Subcutaneous adipose tissue (tissue), 4 donors: Measurements from ENCODE around the gene IQCH. TPM values are rescaled to one million over a fixed set of nuclear protein-coding genes. Genes with fewer than 3 reads are reported as not detected.

Experiments
- CTCF ChIP-seq: fragments of 450-650 bp; IDR thresholded peaks from one replicate; pipeline ENCODE4 v1.5.1; 2016; ENCODE audit warnings: low read depth, mild to moderate bottlenecking, control low read depth, antibody characterized with exemption, moderate library complexity
- total RNA-seq, 4 donors: library from RNA; depleted of rRNA; stranded (reverse); fragments of >200 nt; gene quantifications; one replicate each; pipeline ENCODE4 v1.1.0, GENCODE V29; 2016

Gene IQCH
- total RNA-seq, 4 donors from 2014 or later: 0.51 to 1.5 (median 0.88) TPM; not detected in 1

GRCh38 chr15:67510597-67511190 is 256.1 kb downstream of the IQCH start:
- no peak for TF ChIP-seq CTCF

GRCh38 chr15:67511606-67512005 is 257.0 kb downstream of the IQCH start:
- TF ChIP-seq CTCF: no peak

- TF ChIP-seq CTCF: no peak
Measured at GRCh38 chr15:67512140-67512539, 257.6 kb downstream of the IQCH start.

GRCh38 chr15:67512933-67513714 is 258.5 kb downstream of the IQCH start:
- no peak for TF ChIP-seq CTCF

GRCh38 chr15:67515090-67515489 is 260.5 kb downstream of the IQCH start:
- no peak for TF ChIP-seq CTCF

GRCh38 chr15:67515557-67515956 is 261.0 kb downstream of the IQCH start:
- no peak for TF ChIP-seq CTCF

- no peak for TF ChIP-seq CTCF
Measured at GRCh38 chr15:67520321-67521028, 265.9 kb downstream of the IQCH start.
